GM18870 (cell line): ENCODE data around the gene ACTN4.

ENCODE experiments used
- ATAC-seq: cut with Tn5 transposase; IDR thresholded peaks from one replicate; pipeline ENCODE4 v1.9.1; 2021; ENCODE audit warnings: moderate library complexity; ENCODE audit not compliant: unreplicated experiment

Gene ACTN4

GRCh38 chr19:38707512-38708114 lies 60.2 kb downstream of the ACTN4 start:
- no peak for ATAC-seq

- ATAC-seq = no peak
These were observed 61.1 kb downstream of the ACTN4 start for GRCh38 chr19:38708413-38709024.

- ATAC-seq = no peak
These were observed 61.7 kb downstream of the ACTN4 start for GRCh38 chr19:38709119-38709518.

- no peak for ATAC-seq
These were observed 62.4 kb downstream of the ACTN4 start for GRCh38 chr19:38709671-38710415.

- ATAC-seq = no peak
These were observed 62.9 kb downstream of the ACTN4 start for GRCh38 chr19:38710416-38710702.

- ATAC-seq = no peak
These were observed 63.7 kb downstream of the ACTN4 start for GRCh38 chr19:38710928-38711725.

GRCh38 chr19:38711726-38712153 lies 64.3 kb downstream of the ACTN4 start:
- no peak for ATAC-seq

- no peak for ATAC-seq
These were observed 64.8 kb downstream of the ACTN4 start for GRCh38 chr19:38712161-38712748.

GRCh38 chr19:38713227-38713649 lies 65.8 kb downstream of the ACTN4 start:
- ATAC-seq = no peak

GRCh38 chr19:38713865-38714264 lies 66.4 kb downstream of the ACTN4 start:
- no peak for ATAC-seq

- no peak for ATAC-seq
These were observed 66.9 kb downstream of the ACTN4 start for GRCh38 chr19:38714354-38714778.

- ATAC-seq = no peak
These were observed 68.1 kb downstream of the ACTN4 start for GRCh38 chr19:38715555-38715954.

GRCh38 chr19:38717051-38717450 lies 69.6 kb downstream of the ACTN4 start:
- no peak for ATAC-seq

- no peak for ATAC-seq
These were observed 70.4 kb downstream of the ACTN4 start for GRCh38 chr19:38717855-38718254.

- no peak for ATAC-seq
These were observed 71.5 kb downstream of the ACTN4 start for GRCh38 chr19:38718747-38719543.

- ATAC-seq = no peak
These were observed 72.5 kb downstream of the ACTN4 start for GRCh38 chr19:38719761-38720558.

GRCh38 chr19:38720559-38721236 lies 73.2 kb downstream of the ACTN4 start:
- no peak for ATAC-seq

GRCh38 chr19:38721496-38721895 lies 74.0 kb downstream of the ACTN4 start:
- ATAC-seq = no peak
